IMR-90 (cell line): ENCODE data around the gene CACNA2D1. TPM values are rescaled to one million over a fixed set of nuclear protein-coding genes. Genes with fewer than 3 reads are reported as not detected.

Source experiments
- ATAC-seq: fragments of 200-7000 bp; cut with Tn5 transposase; 2 replicates; pipeline ENCODE4 v1.9.1; 2020; ENCODE audit warnings: low read depth, mild to moderate bottlenecking, moderate library complexity
- BruUV-seq: library from RNA; stranded (reverse); fragments of 400-500 nt; replicated peaks from 2 replicates; lab custom pipeline; 2021; lab: Mats Ljungman, UMichigan
- CTCF ChIA-PET: fragments of 300-600 bp; formaldehyde crosslinking; extraction: SDS; loops from one replicate; lab custom pipeline; 2021; ENCODE audit warnings: antibody characterized with exemption; lab: Yijun Ruan, JAX
- POLR2A ChIA-PET: fragments of 300-600 bp; sonication (Branson Sonifier 250); formaldehyde crosslinking; loops from one replicate; lab custom pipeline; 2022; ENCODE audit warnings: antibody characterized with exemption; ENCODE audit not compliant: unreplicated experiment; lab: Charles Lee
- DNase-seq: peaks from one replicate; pipeline ENCODE4 v3.0.0; 2013
- H2AFZ ChIP-seq: replicated peaks from 2 replicates; pipeline ENCODE3; 2013; ENCODE audit warnings: low read length, mild to moderate bottlenecking; ENCODE audit not compliant: poor library complexity
- H2AK5ac ChIP-seq: 2 replicates; pipeline ENCODE4 v1.6.1; 2013; ENCODE audit warnings: low read depth, low read length, inconsistent platforms
- H2AK9ac ChIP-seq: replicated peaks from 2 replicates; pipeline ENCODE3; 2013; ENCODE audit warnings: mild to moderate bottlenecking, low read depth, low read length, moderate library complexity; ENCODE audit not compliant: poor library complexity
- H2BK120ac ChIP-seq: 2 replicates; pipeline ENCODE4 v1.6.1; 2013; ENCODE audit warnings: low read depth, low read length, inconsistent platforms
- H2BK15ac ChIP-seq: 3 replicates; pipeline ENCODE4 v1.6.1; 2013; ENCODE audit warnings: low read depth, low read length, inconsistent platforms
- H2BK20ac ChIP-seq: 2 replicates; pipeline ENCODE4 v1.6.1; 2013; ENCODE audit warnings: low read depth, mild to moderate bottlenecking, inconsistent platforms, low read length, moderate library complexity
- H2BK5ac ChIP-seq: 2 replicates; pipeline ENCODE4 v1.6.1; 2013; ENCODE audit warnings: mild to moderate bottlenecking, low read depth, low read length, inconsistent platforms; ENCODE audit not compliant: poor library complexity, severe bottlenecking
- H3K14ac ChIP-seq: replicated peaks from 2 replicates; pipeline ENCODE4 v1.6.1; 2013; ENCODE audit warnings: low read depth, low read length, inconsistent platforms
- H3K18ac ChIP-seq: 2 replicates; pipeline ENCODE4 v1.6.1; 2013; ENCODE audit warnings: low read depth, low read length, control low read depth
- H3K23ac ChIP-seq: 2 replicates; pipeline ENCODE4 v1.6.1; 2013; ENCODE audit warnings: low read depth, low read length, inconsistent platforms
- H3K27ac ChIP-seq: 2 replicates; pipeline ENCODE4 v1.5.1; 2013; ENCODE audit warnings: mild to moderate bottlenecking, control low read depth, low read length; ENCODE audit not compliant: insufficient read depth
- H3K27me3 ChIP-seq: 2 replicates; pipeline ENCODE4 v1.6.1; 2013; ENCODE audit warnings: low read length; ENCODE audit not compliant: control insufficient read depth, insufficient read depth
- H3K36me3 ChIP-seq: 2 replicates; pipeline ENCODE4 v1.6.1; 2013; ENCODE audit warnings: low read length, mixed read lengths; ENCODE audit not compliant: control insufficient read depth, insufficient read depth
- H3K4ac ChIP-seq: 2 replicates; pipeline ENCODE4 v1.6.1; 2013; ENCODE audit warnings: low read depth, low read length, inconsistent platforms
- H3K4me1 ChIP-seq: 2 replicates; pipeline ENCODE4 v1.6.1; 2013; ENCODE audit warnings: low read length, mixed read lengths; ENCODE audit not compliant: control insufficient read depth, insufficient read depth
- H3K4me2 ChIP-seq: 2 replicates; pipeline ENCODE4 v1.6.1; 2013; ENCODE audit warnings: low read depth, mild to moderate bottlenecking, control low read depth, low read length, moderate library complexity
- H3K4me3 ChIP-seq: 2 replicates; pipeline ENCODE4 v1.5.1; 2013; ENCODE audit warnings: low read depth, mild to moderate bottlenecking, control low read depth, low read length, moderate library complexity; ENCODE audit not compliant: insufficient read depth
- H3K56ac ChIP-seq: 2 replicates; pipeline ENCODE4 v1.6.1; 2013; ENCODE audit warnings: low read length, inconsistent platforms; ENCODE audit not compliant: insufficient read depth; ENCODE audit errors: extremely low read depth
- H3K79me1 ChIP-seq, 2 experiments: 2 replicates each; pipeline ENCODE4 v1.6.1; 2013; ENCODE audit warnings: low read length in 2 of 2, inconsistent platforms in 1 of 2, low read depth in 1 of 2
- H3K9ac ChIP-seq: 2 replicates; pipeline ENCODE4 v1.6.1; 2013; ENCODE audit warnings: low read depth, low read length, control low read depth
- H3K9me1 ChIP-seq: 2 replicates; pipeline ENCODE4 v1.6.1; 2013; ENCODE audit warnings: low read length, inconsistent platforms; ENCODE audit not compliant: insufficient read depth
- H3K9me3 ChIP-seq: 2 replicates; pipeline ENCODE4 v1.6.1; 2013; ENCODE audit warnings: low read length; ENCODE audit not compliant: control insufficient read depth, insufficient read depth
- H4K20me1 ChIP-seq: 2 replicates; pipeline ENCODE4 v1.6.1; 2013; ENCODE audit warnings: low read length, inconsistent platforms; ENCODE audit not compliant: insufficient read depth
- H4K5ac ChIP-seq: 2 replicates; pipeline ENCODE4 v1.6.1; 2013; ENCODE audit warnings: mild to moderate bottlenecking, low read depth, low read length, control low read depth
- H4K8ac ChIP-seq, 2 experiments: 2 replicates each; pipeline ENCODE4 v1.6.1; 2013; ENCODE audit warnings: low read depth in 2 of 2, low read length in 2 of 2, control low read depth in 1 of 2, inconsistent platforms in 1 of 2
- H4K91ac ChIP-seq: 2 replicates; pipeline ENCODE4 v1.6.1; 2013; ENCODE audit warnings: low read depth, low read length, inconsistent platforms; ENCODE audit not compliant: insufficient read depth
- BHLHE40 ChIP-seq: fragments of 150-350 bp; IDR thresholded peaks from 2 replicates; pipeline ENCODE4 v1.6.1; 2016; ENCODE audit warnings: mild to moderate bottlenecking, low read depth, low read length
- CEBPB ChIP-seq: IDR thresholded peaks from 2 replicates; pipeline ENCODE4 v1.6.1; 2012; ENCODE audit warnings: low read depth, low read length, improper control_type of control experiment
- CHD1 ChIP-seq: IDR thresholded peaks from 2 replicates; pipeline ENCODE4 v1.6.1; 2012; ENCODE audit warnings: low read depth, low read length, improper control_type of control experiment
- CTCF ChIP-seq: conservative IDR thresholded peaks from 2 replicates; pipeline ENCODE4 v1.5.1; 2012; ENCODE audit warnings: mild to moderate bottlenecking, low read depth, low read length, improper control_type of control experiment
- ELK1 ChIP-seq: fragments of 150-350 bp; IDR thresholded peaks from 2 replicates; pipeline ENCODE4 v1.6.1; 2016; ENCODE audit warnings: low read depth, mild to moderate bottlenecking, low read length, moderate library complexity, borderline replicate concordance
- FOS ChIP-seq: fragments of 150-350 bp; IDR thresholded peaks from 2 replicates; pipeline ENCODE4 v1.6.1; 2016; ENCODE audit warnings: low read depth, low read length
- MAFK ChIP-seq: IDR thresholded peaks from 2 replicates; pipeline ENCODE4 v1.6.1; 2012; ENCODE audit warnings: low read depth, low read length, improper control_type of control experiment
- MAZ ChIP-seq: IDR thresholded peaks from 2 replicates; pipeline ENCODE4 v1.6.1; 2012; ENCODE audit warnings: low read depth, mild to moderate bottlenecking, low read length, improper control_type of control experiment, moderate library complexity, borderline replicate concordance
- MXI1 ChIP-seq: IDR thresholded peaks from 2 replicates; pipeline ENCODE4 v1.6.1; 2012; ENCODE audit warnings: low read depth, mild to moderate bottlenecking, low read length, moderate library complexity, borderline replicate concordance
- POLR2A ChIP-seq: IDR thresholded peaks from 2 replicates; pipeline ENCODE4 v1.6.1; 2012; ENCODE audit warnings: mild to moderate bottlenecking, low read depth, low read length
- RAD21 ChIP-seq: IDR thresholded peaks from 2 replicates; pipeline ENCODE4 v1.6.1; 2012; ENCODE audit warnings: low read length, improper control_type of control experiment
- RCOR1 ChIP-seq: IDR thresholded peaks from 2 replicates; pipeline ENCODE4 v1.6.1; 2012; ENCODE audit warnings: mild to moderate bottlenecking, low read length, improper control_type of control experiment; ENCODE audit not compliant: insufficient replicate concordance
- RFX5 ChIP-seq: IDR thresholded peaks from 2 replicates; pipeline ENCODE4 v1.8.0; 2012; ENCODE audit warnings: low read depth, mild to moderate bottlenecking, low read length, moderate library complexity
- SMC3 ChIP-seq: fragments of 150-350 bp; IDR thresholded peaks from 2 replicates; pipeline ENCODE4 v1.6.1; 2016; ENCODE audit warnings: low read depth, mild to moderate bottlenecking, antibody characterized with exemption, low read length, moderate library complexity
- WGBS, 2 experiments: methylation state at CpG; one replicate each; pipeline versions ENCODE4 v1.1.5 to v1.1.7; 2013; ENCODE audit warnings: missing lambda C conversion rate in 2 of 2; ENCODE audit not compliant: insufficient read length in 1 of 2; ENCODE audit errors: extremely low coverage in 2 of 2; 5-methylcytosine and 5-hydroxymethylcytosine counted together
- dilution Hi-C: fragments of 300-500 bp; cut with HindIII; formaldehyde crosslinking; loops from one replicate; pipeline ENCODE4 v1.14.3; 2018; ENCODE audit warnings: low sequenced_read_pairs; ENCODE audit not compliant: unreplicated experiment
- in situ Hi-C: fragments of 300-500 bp; cut with MboI; formaldehyde crosslinking; loops from 3 replicates; pipeline ENCODE4 v1.14.3; 2019; ENCODE audit warnings: low sequenced_read_pairs, inconsistent platforms, mixed read lengths
- intact Hi-C: fragments of 100-400 bp; cut with micrococcal nuclease; formaldehyde crosslinking; loops from 2 replicates; pipeline ENCODE4 v1.10.0; 2022
- polyA plus RNA-seq, 3 experiments: library from polyadenylated mRNA; depleted of rRNA; stranded (reverse); fragments of >200 nt; gene quantifications; 2 replicates each; pipeline ENCODE4 v1.2.3, GENCODE V29; 2012; ENCODE audit warnings: low replicate concordance in 1 of 3
- total RNA-seq: library from RNA; depleted of rRNA; stranded (reverse); fragments of >200 nt; gene quantifications from 2 replicates; pipeline ENCODE4 v1.2.3, GENCODE V29; 2012

Gene CACNA2D1
- total and polyA plus RNA-seq, 2 of the 4 experiments (the other 2 are of a cell fraction), result 5.8 to 21.9 TPM

- no CpG with 5 or more reads among the region's 1 CpG for WGBS, 2 experiments
- POLR2A ChIA-PET, result interaction anchor here (0.9 kb wide), 1 partner anchor 14 kb away, joined by 3 read pairs; no protein-coding TSS in a partner anchor
Measured at GRCh38 chr7:82049891-82050533, 393.6 kb downstream of the CACNA2D1 start.

More at GRCh38 chr7:82049891-82050533, 393.6 kb downstream of the CACNA2D1 start:
- H3K14ac ChIP-seq, result no peak overlapping the region
- H3K36me3 ChIP-seq, result no peaks in the 10 kb centered on the region
- H3K9me1 ChIP-seq, result no peaks in the 10 kb centered on the region
- peak overlapping the region in 1 of 2 experiments; percentile 20; a peak in 1 of 4 replicates for H4K8ac ChIP-seq
- peak overlapping the region; percentile 74 for H2BK5ac ChIP-seq
- H3K27ac ChIP-seq, result peak overlapping the region; percentile 19; the same call in 1 of the 2 replicates
- H3K4me2 ChIP-seq, result peak overlapping the region; percentile 61
- no peak overlapping the region for H2AK5ac ChIP-seq
- in situ Hi-C loops, result loop anchor here (10.0 to 25.0 kb wide), 2 partner anchors 175 to 537 kb away; no protein-coding TSS in a partner anchor
- H4K91ac ChIP-seq, result no peak overlapping the region
- H2BK120ac ChIP-seq, result peak overlapping the region; percentile 64; the same call in 1 of the 2 replicates
- H2AK9ac ChIP-seq, result no peak overlapping the region
- peak; percentile 91 for DNase-seq
- H4K5ac ChIP-seq, result no peak overlapping the region
- no peak overlapping the region for H3K23ac ChIP-seq
- H2BK20ac ChIP-seq, result peak overlapping the region; percentile 45; the same call in 1 of the 2 replicates
- no peaks in the 10 kb centered on the region for H3K9me3 ChIP-seq
- no peak overlapping the region for H3K4me3 ChIP-seq
- no TSS peak for BruUV-seq
- H2AFZ ChIP-seq, result no peak overlapping the region
- no peaks in the 10 kb centered on the region for H3K27me3 ChIP-seq
- 0 out of 3 replicates have a peak overlapping the region, but pooled peaks have one; percentile 8 for H2BK15ac ChIP-seq
- H3K9ac ChIP-seq, result no peak overlapping the region
- no peak overlapping the region for H3K18ac ChIP-seq
- CTCF ChIA-PET, result interaction anchor here (0.9 kb wide), 1 partner anchor 184 kb away, joined by 3 read pairs; no protein-coding TSS in a partner anchor
- no peak overlapping the region for H3K4ac ChIP-seq
- H3K4me1 ChIP-seq, result peaks cover 9% of the 10 kb centered on the region
- intact Hi-C loops, result loop anchor here (5.0 kb wide), 1 partner anchor 392 kb away; the partner anchor contains the start of gene CACNA2D1
- no peaks in the 10 kb centered on the region for H3K79me1 ChIP-seq
- H4K20me1 ChIP-seq, result no peaks in the 10 kb centered on the region
- ATAC-seq, result peak; percentile 90
- H3K56ac ChIP-seq, result peak overlapping the region; percentile 21; the same call in 1 of the 2 replicates
- dilution Hi-C loops, result no loop called here
- TF ChIP-seq ELK1, result no peak
- TF ChIP-seq POLR2A, result no peak
- TF ChIP-seq RAD21, result no peak
- peak; percentile 77 for TF ChIP-seq CEBPB
- TF ChIP-seq SMC3, result no peak
- TF ChIP-seq MAZ, result no peak
- no peak for TF ChIP-seq MXI1
- TF ChIP-seq FOS, result peak; percentile 88
- TF ChIP-seq RCOR1, result no peak
- TF ChIP-seq BHLHE40, result 0 out of 2 replicates have a peak, but pooled peaks have one; percentile 47
- no peak for TF ChIP-seq CTCF
- TF ChIP-seq RFX5, result no peak
- TF ChIP-seq CHD1, result no peak
- no peak for TF ChIP-seq MAFK
